Calu3 (cell line): Measurements from ENCODE around the gene MARCHF11. TPM values are rescaled to one million over a fixed set of nuclear protein-coding genes. Genes with fewer than 3 reads are reported as not detected.

ENCODE experiments used
- BruUV-seq: library from RNA; stranded (reverse); fragments of 400-500 nt; replicated peaks from 2 replicates; lab custom pipeline; 2021; lab: Mats Ljungman, UMichigan
- CTCF ChIA-PET: fragments of 300-600 bp; sonication (Branson Sonifier 250); formaldehyde crosslinking; loops from one replicate; lab custom pipeline; 2022; ENCODE audit warnings: antibody characterized with exemption; lab: Charles Lee
- DNase-seq: peaks from one replicate; pipeline ENCODE4 v3.0.0; 2022
- H3K27ac Mint-ChIP-seq: one replicate; pipeline ENCODE4 v1.8.0; 2022; ENCODE audit warnings: mixed read lengths; ENCODE audit not compliant: unreplicated experiment
- H3K27me3 Mint-ChIP-seq: one replicate; pipeline ENCODE4 v1.8.0; 2022; ENCODE audit warnings: mixed read lengths; ENCODE audit not compliant: unreplicated experiment
- H3K36me3 Mint-ChIP-seq: one replicate; pipeline ENCODE4 v1.8.0; 2022; ENCODE audit warnings: mild to moderate bottlenecking, moderate library complexity, mixed read lengths; ENCODE audit not compliant: insufficient read depth, unreplicated experiment
- H3K4me1 Mint-ChIP-seq: one replicate; pipeline ENCODE4 v1.8.0; 2022; ENCODE audit warnings: mild to moderate bottlenecking, low read depth, mixed read lengths; ENCODE audit not compliant: unreplicated experiment
- H3K4me3 Mint-ChIP-seq: one replicate; pipeline ENCODE4 v1.8.0; 2022; ENCODE audit warnings: mild to moderate bottlenecking, low read depth, moderate library complexity, mixed read lengths; ENCODE audit not compliant: unreplicated experiment
- H3K9me3 Mint-ChIP-seq: one replicate; pipeline ENCODE4 v1.8.0; 2022; ENCODE audit warnings: low read depth, mixed read lengths; ENCODE audit not compliant: unreplicated experiment
- CTCF ChIP-seq: fragments of 200-600 bp; IDR thresholded peaks from one replicate; pipeline ENCODE4 v1.8.0; 2022; ENCODE audit warnings: antibody characterized with exemption; ENCODE audit not compliant: unreplicated experiment
- intact Hi-C: fragments of 100-400 bp; cut with micrococcal nuclease; formaldehyde crosslinking; loops from one replicate; pipeline ENCODE4 v1.10.0; 2022; ENCODE audit not compliant: unreplicated experiment
- total RNA-seq: library from RNA; stranded (reverse); gene quantifications from 2 replicates; pipeline ENCODE4 v1.2.3, GENCODE V29; 2022

Gene MARCHF11
- total RNA-seq, 1 experiment from 2014 or later = not detected

DNA sequence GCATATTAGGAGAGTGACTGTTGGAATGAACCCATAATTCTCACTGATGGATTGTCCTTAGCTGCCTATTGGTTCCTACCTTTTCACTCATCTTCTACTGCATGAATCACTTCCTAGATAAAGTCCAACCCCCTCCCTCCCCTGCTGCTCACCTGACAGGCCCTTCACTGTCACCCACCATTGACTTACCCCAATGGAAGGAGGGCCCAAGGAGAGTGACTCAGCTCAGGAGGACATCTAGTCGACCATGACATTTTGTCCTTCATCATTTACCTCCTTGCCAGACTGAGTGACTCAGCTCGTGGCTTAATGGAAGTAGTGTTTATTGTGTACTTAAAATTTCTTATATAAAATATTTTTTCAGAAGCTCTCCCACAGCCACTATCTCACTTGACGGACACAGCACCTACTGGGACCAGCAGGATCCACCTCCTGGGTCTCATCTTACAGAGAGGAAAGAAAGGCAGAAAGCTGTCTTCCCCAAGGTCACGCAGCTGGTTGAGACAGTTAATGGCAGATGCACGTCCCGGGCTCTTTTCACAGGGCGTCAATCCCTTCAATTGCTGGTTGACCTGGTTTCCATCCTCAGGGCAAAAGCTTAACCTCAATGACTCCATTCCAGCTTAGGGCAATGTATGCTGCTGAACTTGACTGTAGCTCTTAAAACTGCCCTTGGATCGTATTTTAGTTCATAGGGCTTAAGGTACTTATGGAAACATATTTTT, 142.3 kb downstream of the MARCHF11 start:
- no TSS peak for BruUV-seq
- Mint-ChIP-seq H3K27ac (no peak overlapping the region), H3K4me1 (no peaks in the 10 kb centered on the region), H3K9me3 (peaks cover 2% of the 10 kb centered on the region), H3K27me3 (no peaks in the 10 kb centered on the region), H3K4me3 (no peak overlapping the region), H3K36me3 (peaks cover 4% of the 10 kb centered on the region)
- no peak for DNase-seq
- no peak for TF ChIP-seq CTCF
- CTCF ChIA-PET = no interaction called here
- intact Hi-C loops = no loop called here

DNA sequence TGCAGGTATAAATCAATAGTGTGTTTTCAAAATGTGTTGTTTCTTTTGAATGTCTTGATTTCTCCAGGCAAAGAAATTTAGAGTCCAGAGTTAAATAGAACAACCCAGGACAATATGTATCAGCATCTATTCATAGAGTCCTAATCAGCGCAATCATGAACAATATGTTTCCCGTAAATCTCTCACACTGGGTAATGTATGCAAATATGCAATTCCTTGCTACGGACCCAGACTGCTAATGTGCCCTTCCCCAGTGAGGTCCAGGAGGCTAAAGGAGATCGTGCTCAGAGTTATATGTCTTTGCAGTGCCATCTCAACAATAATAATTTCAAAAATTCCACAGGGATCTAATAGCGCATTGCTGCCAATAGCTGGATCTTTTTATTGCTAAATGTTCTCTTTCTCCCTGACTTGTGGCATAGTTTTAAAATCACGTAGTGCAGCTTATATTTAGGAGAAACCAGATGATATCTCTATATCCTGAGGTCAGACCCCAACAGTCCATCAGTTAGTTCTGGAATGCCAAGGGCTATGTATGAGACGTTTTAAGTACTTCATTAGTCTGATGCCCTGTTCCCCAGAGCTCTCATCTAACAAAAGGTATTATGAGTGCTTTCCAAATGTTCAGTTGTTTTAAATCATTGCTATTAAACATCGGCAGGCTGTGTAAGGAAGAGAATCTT, 145.1 kb downstream of the MARCHF11 start:
- CTCF ChIA-PET = no interaction called here
- no peaks in the 10 kb centered on the region for H3K4me1 Mint-ChIP-seq
- no peaks in the 10 kb centered on the region for H3K36me3 Mint-ChIP-seq
- H3K9me3 Mint-ChIP-seq = no peaks in the 10 kb centered on the region
- no peak for DNase-seq
- BruUV-seq = no TSS peak
- no peak overlapping the region for H3K4me3 Mint-ChIP-seq
- no peak overlapping the region for H3K27ac Mint-ChIP-seq
- H3K27me3 Mint-ChIP-seq = no peaks in the 10 kb centered on the region
- no peak for TF ChIP-seq CTCF
- intact Hi-C loops = no loop called here

GRCh38 chr5:16033187-16033925, 146.2 kb downstream of the MARCHF11 start:
- no peak for DNase-seq
- no peaks in the 10 kb centered on the region for H3K4me1 Mint-ChIP-seq
- H3K9me3 Mint-ChIP-seq = no peaks in the 10 kb centered on the region
- H3K36me3 Mint-ChIP-seq = no peaks in the 10 kb centered on the region
- H3K27me3 Mint-ChIP-seq = no peaks in the 10 kb centered on the region
- H3K4me3 Mint-ChIP-seq = no peak overlapping the region
- TF ChIP-seq CTCF = no peak
- no peak overlapping the region for H3K27ac Mint-ChIP-seq
- no TSS peak for BruUV-seq
- CTCF ChIA-PET = no interaction called here
- intact Hi-C loops = no loop called here

GRCh38 chr5:16028708-16029107, 150.9 kb downstream of the MARCHF11 start:
- no peak for TF ChIP-seq CTCF
- DNase-seq = no peak
- Mint-ChIP-seq H3K9me3 (peaks cover 2% of the 10 kb centered on the region), H3K4me1 (no peaks in the 10 kb centered on the region), H3K4me3 (no peak overlapping the region), H3K36me3 (no peaks in the 10 kb centered on the region), H3K27ac (no peak overlapping the region), H3K27me3 (no peaks in the 10 kb centered on the region)
- CTCF ChIA-PET = no interaction called here
- intact Hi-C loops = no loop called here
- no TSS peak for BruUV-seq
